ENCODE data around the gene FBXO7.

Gene FBXO7

DNA sequence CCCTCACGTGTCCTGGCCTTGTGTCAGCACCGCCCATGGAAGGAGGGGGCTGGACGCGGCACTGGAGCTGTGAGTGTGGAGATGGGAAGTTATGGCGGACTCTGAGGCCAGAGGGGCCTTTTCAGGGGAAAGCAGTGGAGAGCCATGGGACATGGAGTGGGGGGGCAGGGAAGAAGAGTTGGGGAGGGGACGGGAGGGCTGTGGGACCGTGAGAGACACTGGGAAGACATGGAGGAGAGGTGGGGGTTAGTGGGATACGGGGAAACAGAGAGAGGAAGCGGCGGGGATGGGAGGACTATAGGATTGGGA, 58.2 kb downstream of the FBXO7 start:
- no peak for DNase-seq

DNA sequence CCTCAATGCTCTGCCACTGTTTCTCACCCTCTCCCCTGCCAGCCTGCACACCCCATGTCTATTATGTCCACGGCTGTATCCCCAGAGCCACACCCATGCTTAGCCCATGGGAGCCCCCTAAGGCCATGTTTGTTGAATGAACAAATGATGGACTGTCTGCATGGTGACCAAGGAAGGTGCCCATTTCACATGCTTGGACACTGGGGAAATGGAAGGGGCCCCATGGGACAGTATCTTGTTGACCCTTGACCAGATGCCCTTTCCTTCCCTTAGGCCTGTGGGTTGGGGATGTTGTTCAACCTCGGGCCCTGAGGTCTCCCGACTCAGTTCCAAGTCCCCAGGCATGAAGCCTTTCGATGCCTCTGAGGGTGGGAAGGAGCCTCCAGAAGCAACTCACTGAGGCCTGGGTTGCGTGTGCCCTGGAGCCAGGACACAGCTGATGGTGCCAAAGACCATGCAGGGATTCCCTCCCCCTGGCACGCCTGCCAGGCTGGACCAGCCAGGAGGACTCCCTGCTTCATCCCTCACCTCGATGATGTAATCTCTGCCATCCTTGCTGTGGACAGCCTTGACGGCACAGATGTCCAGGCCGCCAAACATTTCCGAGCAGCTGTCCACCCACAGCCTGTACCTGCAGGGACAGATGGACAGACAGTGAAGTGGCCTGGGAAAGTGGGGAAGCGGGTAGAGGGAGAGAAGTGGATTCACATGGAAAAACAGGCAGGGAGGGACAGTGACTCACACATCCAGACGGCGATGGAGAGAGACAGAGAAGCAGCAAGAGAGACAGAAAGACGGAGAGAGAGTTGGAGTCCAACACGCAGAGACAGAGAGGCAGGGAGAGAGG, 58.9 kb downstream of the FBXO7 start:
- no peak for DNase-seq

DNA sequence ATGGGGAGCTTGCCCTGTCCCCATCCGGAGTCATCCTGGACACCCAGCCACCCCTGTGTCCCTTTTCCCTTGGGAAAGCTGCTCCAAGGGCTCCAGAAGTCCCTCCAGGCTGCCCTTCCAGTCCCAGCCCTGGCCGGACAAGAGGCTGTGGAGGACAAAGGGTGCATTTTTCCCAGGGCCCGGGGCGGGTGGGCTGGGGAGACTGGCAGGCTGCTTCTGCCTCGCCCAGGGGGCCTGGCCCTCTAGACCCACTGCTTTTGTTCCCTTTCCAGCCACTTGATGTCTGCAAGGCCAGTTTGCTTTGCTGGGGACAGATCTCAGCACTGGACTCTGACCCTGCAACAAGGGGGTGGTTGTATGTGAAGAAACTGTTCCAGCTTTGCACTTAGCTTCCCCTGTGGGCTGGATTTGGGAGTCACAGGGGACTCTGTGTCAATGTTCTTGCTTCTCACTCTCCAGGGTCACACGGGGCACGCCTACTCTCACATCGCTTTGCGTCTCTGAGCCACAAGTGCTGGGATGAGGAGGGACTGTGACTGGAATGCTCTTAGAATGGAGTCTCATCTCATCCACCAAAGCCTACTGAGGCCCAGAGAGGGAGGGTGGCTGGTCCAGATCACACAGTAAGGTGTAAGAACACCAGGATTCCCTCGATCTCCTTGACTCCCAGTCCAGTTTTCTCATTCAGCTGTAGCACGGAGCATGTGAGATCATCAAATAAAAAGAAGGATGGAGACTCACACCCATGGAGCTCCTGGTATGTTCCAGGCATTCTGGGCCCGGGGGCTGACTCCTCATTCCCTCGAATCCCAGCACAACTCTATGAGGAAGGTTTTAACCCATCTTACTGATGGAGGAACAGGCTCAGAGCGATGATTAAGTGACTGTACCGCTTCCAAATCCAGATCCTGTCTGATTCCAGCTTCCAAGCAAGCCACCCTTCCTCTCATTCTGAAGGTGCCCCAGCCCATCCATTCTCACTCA, 59.9 kb downstream of the FBXO7 start:
- DNase-seq: no peak

DNA sequence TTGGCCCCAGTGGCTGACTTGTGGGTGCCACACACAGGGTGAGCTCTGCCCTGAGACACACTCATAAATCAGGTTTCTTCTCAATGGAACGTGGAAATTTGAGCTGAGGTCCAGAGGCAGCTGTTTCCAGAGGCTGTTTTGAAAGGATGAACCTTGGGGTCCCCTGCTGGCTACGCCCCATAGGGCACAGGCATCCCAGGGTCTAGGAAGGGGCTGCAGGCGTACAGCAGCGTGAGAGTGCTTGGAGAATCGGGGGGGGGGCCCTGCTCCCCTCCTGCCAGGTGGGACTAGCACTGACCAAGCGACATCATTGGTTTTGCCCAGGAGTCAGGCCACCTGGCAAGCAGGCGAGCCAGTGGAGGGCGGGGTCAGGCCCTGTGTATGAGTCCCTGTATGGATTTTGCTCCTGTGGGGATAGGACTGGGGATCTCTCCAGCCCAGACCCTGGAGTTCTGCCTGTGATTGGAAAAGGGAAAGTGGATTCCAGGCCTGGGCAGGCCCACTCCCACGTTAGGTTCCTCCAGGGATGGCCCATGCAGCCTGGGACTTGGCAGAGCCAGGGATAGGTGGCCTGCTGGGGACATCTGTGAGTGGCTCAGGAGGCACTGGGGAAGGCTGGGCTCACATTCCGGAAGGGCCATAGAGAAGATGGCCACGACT, 61.0 kb downstream of the FBXO7 start:
- no peak for DNase-seq

DNA sequence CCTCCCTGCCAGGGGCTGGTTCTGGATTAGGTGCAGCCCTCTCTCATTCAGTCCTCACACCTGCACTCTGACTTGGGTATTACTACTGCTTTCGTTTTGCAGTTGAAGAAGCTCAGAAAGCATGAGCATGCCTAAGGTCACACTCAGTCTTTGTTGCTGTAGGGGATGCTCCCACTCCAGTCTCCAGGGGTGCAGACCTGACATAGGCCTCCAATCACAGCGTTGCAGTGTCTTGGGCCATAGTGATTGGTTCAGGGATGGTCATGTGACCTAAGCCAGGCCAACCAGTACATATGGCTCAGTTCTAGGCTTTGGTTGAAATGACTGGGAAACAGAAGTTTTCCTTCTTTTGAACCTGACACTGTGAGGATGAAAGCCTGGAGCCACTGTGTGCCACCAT, 61.7 kb downstream of the FBXO7 start:
- no peak for DNase-seq

DNA sequence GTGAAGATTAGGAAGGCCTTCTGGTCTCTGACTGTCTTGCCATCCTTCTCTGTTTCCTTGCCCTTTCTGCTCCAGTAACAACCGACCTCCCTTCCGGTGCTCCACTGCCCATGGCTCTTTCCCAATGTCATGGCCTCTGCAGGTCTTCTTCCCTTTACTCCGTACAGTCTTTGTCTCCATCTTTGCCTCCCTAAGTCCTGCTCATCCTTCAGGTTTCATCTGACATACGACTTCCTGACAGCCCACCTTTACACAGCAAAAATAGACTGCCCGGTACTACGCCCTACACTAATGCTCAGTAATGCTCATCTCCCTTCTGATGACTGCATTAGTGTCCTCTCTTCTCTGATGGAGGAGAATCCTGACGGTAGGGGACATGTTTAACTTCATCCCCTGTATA, 63.9 kb downstream of the FBXO7 start:
- DNase-seq: no peak

DNA sequence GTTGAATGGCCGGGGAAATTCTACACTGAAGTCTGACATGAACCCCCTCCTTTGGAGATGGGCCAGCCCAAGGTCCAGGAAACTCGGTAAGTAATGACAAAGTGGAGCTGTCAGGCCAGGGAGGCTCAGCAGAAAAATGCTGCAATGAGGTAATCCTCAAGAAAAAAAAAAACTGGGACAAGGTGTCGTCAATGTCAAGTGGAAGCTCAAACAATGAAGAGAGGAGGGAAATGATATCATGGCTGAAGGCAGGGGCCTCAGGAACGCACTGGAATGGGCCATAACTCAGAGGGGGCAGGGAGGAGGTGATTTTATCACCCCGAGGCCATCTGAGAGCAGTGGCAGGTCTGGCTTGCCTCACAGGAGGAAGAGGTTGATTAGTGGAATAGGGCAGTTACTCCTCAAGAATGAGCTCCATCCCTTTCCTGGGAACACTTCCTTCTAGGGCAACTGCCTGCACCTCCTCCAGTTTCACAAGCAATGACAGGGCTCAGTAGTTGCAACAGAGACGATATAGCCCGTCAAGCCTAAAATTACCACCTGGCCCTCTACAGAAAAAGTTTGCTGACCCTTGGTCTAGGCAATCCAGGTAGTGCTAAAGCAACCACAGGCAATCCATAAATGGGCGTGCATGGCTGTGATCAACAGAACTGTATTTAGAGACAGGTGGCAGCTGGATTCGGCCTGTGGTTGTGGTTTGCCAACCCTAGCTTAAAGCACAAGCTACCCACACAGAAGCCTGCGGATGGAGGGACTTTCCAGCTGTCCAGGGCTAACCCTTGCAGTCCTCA, 65.2 kb downstream of the FBXO7 start:
- DNase-seq: no peak

DNA sequence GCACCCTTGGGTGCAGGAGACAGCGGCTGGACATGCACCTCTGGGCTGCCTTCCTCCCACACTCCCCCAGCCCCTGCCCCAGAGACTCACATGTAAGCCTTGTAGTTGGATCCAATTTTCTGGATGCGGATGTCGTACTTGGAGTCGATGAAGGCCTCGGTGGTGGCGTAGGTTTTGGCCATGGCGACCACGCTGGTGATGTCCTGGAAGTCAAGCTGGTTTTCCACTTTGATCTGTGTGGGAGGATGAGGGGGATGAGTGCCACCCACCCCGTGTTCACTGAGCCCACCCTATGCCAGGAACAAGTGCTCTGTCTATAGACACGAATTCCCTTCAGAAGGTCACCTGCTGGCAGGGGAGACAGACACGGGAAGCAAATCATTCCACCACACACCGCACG, 66.9 kb downstream of the FBXO7 start:
- DNase-seq: no peak

DNA sequence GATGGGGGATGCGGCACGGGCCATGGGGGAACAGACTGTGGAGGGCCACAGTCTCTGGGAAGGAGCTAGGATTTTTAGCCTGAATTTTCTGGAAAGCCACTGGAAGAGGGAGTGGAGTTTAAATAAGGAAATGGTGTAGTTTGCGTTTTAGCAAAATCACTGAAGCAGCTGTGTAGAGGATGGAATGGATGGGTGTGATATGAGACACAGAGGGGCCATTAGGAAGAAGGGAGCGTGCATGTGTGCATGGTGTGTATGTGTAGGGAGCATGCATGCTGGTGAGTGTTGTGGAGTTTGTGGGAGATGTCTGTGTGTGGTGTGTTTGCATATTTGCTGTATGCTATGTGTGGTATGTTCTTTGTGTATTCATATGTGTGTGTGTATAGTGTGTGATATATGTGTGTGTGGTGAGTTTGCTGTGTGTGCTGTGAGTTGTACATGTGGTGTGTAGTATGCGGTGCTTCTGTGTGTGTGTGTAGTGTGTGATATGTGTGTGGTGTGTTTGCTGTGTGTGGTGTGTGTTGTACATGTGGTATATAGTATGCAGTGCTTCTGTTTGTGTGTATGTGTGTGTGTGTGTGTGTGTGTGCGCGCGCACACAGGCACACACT, 67.6 kb downstream of the FBXO7 start:
- no peak for DNase-seq

DNA sequence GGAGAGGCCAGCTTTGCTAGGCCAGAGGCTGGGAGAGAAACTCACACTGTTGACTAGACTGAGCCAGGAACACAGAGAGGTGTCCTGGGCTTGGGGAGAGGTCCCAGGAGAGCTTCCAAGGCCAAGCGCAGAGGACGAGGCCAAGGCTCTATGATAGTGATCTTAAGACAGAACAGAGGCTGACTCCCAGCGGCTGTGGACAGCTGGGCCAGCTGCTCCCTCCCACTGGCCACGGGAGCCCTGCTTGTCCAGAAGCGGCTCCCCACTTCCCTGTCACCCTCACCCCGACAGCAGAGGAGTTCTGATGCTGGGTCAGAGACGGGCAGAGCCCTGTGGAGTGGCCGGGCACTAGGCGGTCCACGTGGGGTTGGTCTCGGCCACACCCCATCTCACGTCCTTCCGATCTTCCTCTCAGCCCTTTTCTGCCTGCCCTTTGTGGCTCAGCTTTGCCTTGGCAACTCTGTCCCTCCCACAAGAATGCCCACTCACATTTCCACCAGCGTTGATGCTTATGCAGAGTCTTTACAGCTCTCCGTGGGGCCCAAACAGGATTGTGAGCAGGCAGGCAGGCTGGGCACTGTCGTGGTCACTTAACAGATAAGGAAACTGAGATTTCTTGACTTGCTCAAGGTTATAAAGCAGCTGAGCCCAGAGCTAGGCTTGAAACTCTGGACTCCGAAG, 68.2 kb downstream of the FBXO7 start:
- DNase-seq: no peak

DNA sequence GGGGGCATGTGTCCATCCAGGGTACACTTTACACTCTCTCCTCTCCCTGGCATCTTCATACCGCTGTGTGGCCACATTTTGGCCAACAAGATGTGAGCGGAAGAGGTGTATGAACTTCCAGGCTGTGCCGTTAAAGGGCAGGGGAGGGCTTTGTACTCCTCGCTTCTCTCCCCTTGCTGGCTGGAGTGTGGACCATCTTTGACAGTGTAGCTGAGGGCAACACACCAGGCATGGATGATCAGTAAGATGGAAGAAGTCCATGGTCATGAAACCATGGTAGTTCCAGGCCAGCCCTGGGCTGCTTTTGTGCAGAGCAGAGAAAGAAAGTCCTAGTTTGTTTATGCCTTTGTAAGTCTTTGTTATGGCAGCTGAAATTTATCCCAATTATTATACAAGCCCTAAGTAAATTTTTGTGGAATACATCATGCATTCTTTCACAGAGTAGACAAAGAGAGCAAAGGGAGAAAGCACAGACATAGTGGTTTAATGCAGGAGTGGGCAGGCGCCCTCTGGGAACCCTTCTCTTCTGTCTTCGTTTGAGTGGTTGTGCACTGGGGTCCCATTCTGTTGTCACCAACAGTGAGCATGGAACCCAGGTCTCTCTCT, 70.4 kb downstream of the FBXO7 start:
- no peak for DNase-seq

DNA sequence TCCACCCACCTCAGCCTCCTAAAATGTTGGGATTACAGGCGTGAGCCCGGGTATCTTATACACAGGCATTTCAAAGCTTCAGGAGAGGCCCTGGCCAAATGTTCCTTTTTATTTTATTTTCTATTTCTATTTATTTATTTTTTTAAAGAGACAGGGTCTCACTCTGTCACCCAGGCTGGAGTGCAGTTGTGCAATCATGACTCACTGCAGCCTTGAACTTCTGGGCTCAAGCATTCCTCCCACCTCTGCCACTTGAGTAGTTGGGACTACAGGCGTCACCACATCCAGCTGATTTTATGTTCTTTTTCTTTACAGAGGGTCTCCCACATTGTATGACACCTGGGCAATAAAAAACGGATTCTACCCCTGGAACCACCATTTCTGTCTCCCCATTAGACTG, 71.2 kb downstream of the FBXO7 start:
- no peak for DNase-seq

DNA sequence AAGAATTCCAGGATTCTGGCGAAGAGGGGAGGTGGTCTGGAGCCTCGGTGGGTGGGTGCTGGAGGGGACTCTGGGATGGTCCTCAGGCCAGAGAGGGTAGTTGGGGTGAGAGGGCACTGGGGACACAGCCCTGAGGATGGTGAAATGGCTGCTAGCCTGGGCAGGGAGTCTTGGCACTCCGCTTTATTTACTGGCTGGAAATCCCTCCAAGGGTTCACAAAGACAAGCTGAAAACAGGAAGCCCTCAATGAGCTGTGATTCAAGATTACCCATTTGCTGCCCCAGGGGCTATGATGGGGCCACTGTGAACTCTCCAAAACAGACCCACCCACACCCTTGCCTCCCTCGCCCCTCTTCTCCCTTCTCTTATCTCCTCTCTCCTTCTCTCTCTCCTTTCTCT, 71.9 kb downstream of the FBXO7 start:
- DNase-seq: no peak

DNA sequence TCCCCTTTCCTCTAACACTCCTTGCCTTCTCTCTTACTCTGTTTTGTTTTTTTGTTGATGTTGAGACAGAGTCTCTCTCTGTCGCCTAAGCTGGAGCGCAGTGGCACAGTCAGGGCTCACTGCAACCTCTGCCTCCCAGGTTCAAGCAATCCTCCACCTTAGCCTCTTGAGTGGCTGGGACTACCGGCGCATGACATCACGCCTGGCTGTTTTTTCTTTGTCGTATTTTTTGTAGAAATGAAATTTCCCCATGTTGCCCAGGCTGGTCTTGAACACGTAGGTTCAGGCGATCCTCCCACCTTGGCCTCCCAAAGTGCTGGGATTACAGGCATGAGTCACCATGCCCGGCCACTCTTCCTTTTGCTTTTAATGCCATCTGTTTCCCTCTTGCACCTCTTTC, 72.3 kb downstream of the FBXO7 start:
- DNase-seq: no peak

DNA sequence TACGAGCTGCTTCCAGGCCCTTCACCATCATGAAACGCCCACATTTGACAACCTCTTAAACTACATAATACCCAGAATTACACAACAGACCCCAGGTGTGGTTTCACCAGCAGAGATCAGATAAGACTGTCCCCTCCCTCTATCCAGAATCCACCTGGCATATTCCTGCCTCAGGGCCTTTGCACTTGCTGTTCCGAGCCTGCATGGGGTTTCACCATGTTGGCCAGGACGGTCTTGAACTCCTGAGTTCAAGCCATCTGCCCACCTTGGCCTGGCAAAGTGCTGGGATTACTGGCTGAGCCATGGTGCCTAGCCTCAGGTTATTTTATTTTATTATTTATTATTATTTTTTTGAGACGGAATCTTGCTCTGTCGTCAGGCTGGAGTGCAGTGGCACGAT, 73.4 kb downstream of the FBXO7 start:
- DNase-seq: no peak
